HEK293 (cell line): ENCODE measurements around the gene TRIM28.
"Not testable (repeated sequence)": the region's sequence is repeated elsewhere in the genome, so short reads cannot be mapped to it uniquely, and the experiment has no call there.

Experiments used
- CTCF ChIA-PET: fragments of 350-600 bp; formaldehyde crosslinking; extraction: SDS; loops from one replicate; lab custom pipeline; 2021; ENCODE audit warnings: antibody characterized with exemption; lab: Yijun Ruan, JAX
- POLR2A ChIA-PET: fragments of 300-600 bp; formaldehyde crosslinking; extraction: SDS; loops from one replicate; lab custom pipeline; 2020; ENCODE audit warnings: antibody characterized with exemption, inconsistent platforms; lab: Yijun Ruan, JAX
- H3K27ac ChIP-seq: fragments of 200-500 bp; sonication (Bioruptor generic); 2 replicates; pipeline ENCODE4 v1.5.1; 2014; ENCODE audit warnings: low read depth, low read length, control low read depth, inconsistent platforms; ENCODE audit errors: extremely low read depth
- H3K36me3 ChIP-seq, 2 experiments: fragments of 200-500 bp in 1 of 2; sonication (Bioruptor generic) in 1 of 2; 1 replicate in 1 of 2; 2 replicates in 1 of 2; pipeline ENCODE4 v1.5.1; 2014 to 2017; ENCODE audit warnings: inconsistent platforms in 2 of 2, low read length in 2 of 2; ENCODE audit not compliant: control insufficient read depth in 2 of 2, insufficient read depth in 1 of 2
- H3K4me1 ChIP-seq: fragments of 200-500 bp; sonication (Bioruptor generic); 2 replicates; pipeline ENCODE4 v1.5.1; 2014; ENCODE audit warnings: mild to moderate bottlenecking, low read length, inconsistent platforms; ENCODE audit not compliant: control insufficient read depth, insufficient read depth
- H3K4me3 ChIP-seq: 2 replicates; pipeline ENCODE4 v1.5.1; 2011; ENCODE audit warnings: low read depth, mild to moderate bottlenecking, control low read depth, low read length, moderate library complexity
- H3K9me3 ChIP-seq: fragments of 200-500 bp; sonication (Bioruptor generic); 2 replicates; pipeline ENCODE4 v1.5.1; 2014; ENCODE audit warnings: low read depth, low read length, inconsistent platforms; ENCODE audit not compliant: control insufficient read depth, insufficient read depth
- EGR2 ChIP-seq: fragments of 450-650 bp; formaldehyde crosslinking; IDR thresholded peaks from 2 replicates; pipeline ENCODE4 v1.5.1; 2016; ENCODE audit warnings: low read depth, missing biosample characterization, missing genetic modification characterization
- GFI1B ChIP-seq: fragments of 450-650 bp; formaldehyde crosslinking; IDR thresholded peaks from 2 replicates; pipeline ENCODE4 v1.5.1; 2016; ENCODE audit warnings: missing biosample characterization, missing genetic modification characterization
- HOXA7 ChIP-seq: sonication (generic); formaldehyde crosslinking; IDR thresholded peaks from 2 replicates; pipeline ENCODE4 v1.8.1; 2022; ENCODE audit warnings: missing genetic modification reagents, borderline replicate concordance
- HOXC10 ChIP-seq: sonication (generic); formaldehyde crosslinking; IDR thresholded peaks from 2 replicates; pipeline ENCODE4 v1.8.1; 2023; ENCODE audit warnings: mild to moderate bottlenecking, missing genetic modification reagents
- IKZF3 ChIP-seq: fragments of 450-650 bp; IDR thresholded peaks from 2 replicates; pipeline ENCODE4 v1.5.0; 2018; ENCODE audit warnings: missing biosample characterization, mild to moderate bottlenecking, missing genetic modification characterization, moderate library complexity
- SP7 ChIP-seq: fragments of 450-650 bp; formaldehyde crosslinking; IDR thresholded peaks from 2 replicates; pipeline ENCODE4 v1.5.1; 2016; ENCODE audit warnings: missing biosample characterization, missing genetic modification characterization
- ZBTB17 ChIP-seq: fragments of 450-650 bp; formaldehyde crosslinking; IDR thresholded peaks from 2 replicates; pipeline ENCODE4 v1.5.1; 2016; ENCODE audit warnings: missing biosample characterization, missing genetic modification characterization
- ZBTB48 ChIP-seq: fragments of 450-650 bp; formaldehyde crosslinking; IDR thresholded peaks from 2 replicates; pipeline ENCODE4 v1.5.1; 2016; ENCODE audit warnings: missing biosample characterization, missing genetic modification characterization
- ZFP3 ChIP-seq: fragments of 450-650 bp; formaldehyde crosslinking; IDR thresholded peaks from 2 replicates; pipeline ENCODE4 v1.5.1; 2016; ENCODE audit warnings: low read depth, missing biosample characterization, missing genetic modification characterization
- ZFP37 ChIP-seq: fragments of 450-650 bp; formaldehyde crosslinking; IDR thresholded peaks from 2 replicates; pipeline ENCODE4 v1.5.1; 2016; ENCODE audit warnings: missing biosample characterization, missing genetic modification characterization
- ZFP69B ChIP-seq: fragments of 450-650 bp; formaldehyde crosslinking; IDR thresholded peaks from 2 replicates; pipeline ENCODE4 v1.5.1; 2016; ENCODE audit warnings: missing biosample characterization, missing genetic modification characterization
- ZNF155 ChIP-seq: fragments of 450-650 bp; formaldehyde crosslinking; IDR thresholded peaks from 2 replicates; pipeline ENCODE4 v1.5.1; 2016; ENCODE audit warnings: missing biosample characterization, missing genetic modification characterization
- ZNF16 ChIP-seq: fragments of 450-650 bp; formaldehyde crosslinking; IDR thresholded peaks from 2 replicates; pipeline ENCODE4 v1.5.1; 2016; ENCODE audit warnings: low read depth, missing biosample characterization, missing genetic modification characterization
- ZNF211 ChIP-seq: fragments of 450-650 bp; formaldehyde crosslinking; IDR thresholded peaks from 2 replicates; pipeline ENCODE4 v1.5.1; 2016; ENCODE audit warnings: low read depth, missing biosample characterization, missing genetic modification characterization
- ZNF24 ChIP-seq: fragments of 450-650 bp; formaldehyde crosslinking; IDR thresholded peaks from 2 replicates; pipeline ENCODE4 v1.5.1; 2016; ENCODE audit warnings: missing biosample characterization, missing genetic modification characterization
- ZNF248 ChIP-seq: fragments of 450-650 bp; formaldehyde crosslinking; IDR thresholded peaks from 2 replicates; pipeline ENCODE4 v1.5.1; 2017; ENCODE audit warnings: missing biosample characterization, missing genetic modification characterization
- ZNF335 ChIP-seq: fragments of 450-650 bp; formaldehyde crosslinking; conservative IDR thresholded peaks from 2 replicates; pipeline ENCODE4 v1.5.1; 2016; ENCODE audit warnings: missing biosample characterization, missing genetic modification characterization
- ZNF354C ChIP-seq: fragments of 450-650 bp; formaldehyde crosslinking; IDR thresholded peaks from 2 replicates; pipeline ENCODE4 v1.5.1; 2016; ENCODE audit warnings: missing biosample characterization, missing genetic modification characterization, low read depth, borderline replicate concordance
- ZNF366 ChIP-seq: fragments of 450-650 bp; formaldehyde crosslinking; conservative IDR thresholded peaks from 2 replicates; pipeline ENCODE4 v1.5.1; 2016; ENCODE audit warnings: missing biosample characterization, missing genetic modification characterization
- ZNF37A ChIP-seq: fragments of 450-650 bp; IDR thresholded peaks from 2 replicates; pipeline ENCODE4 v1.5.1; 2018; ENCODE audit warnings: missing biosample characterization, missing genetic modification characterization
- ZNF391 ChIP-seq: fragments of 450-650 bp; formaldehyde crosslinking; IDR thresholded peaks from 2 replicates; pipeline ENCODE4 v1.5.1; 2016; ENCODE audit warnings: low read depth, missing biosample characterization, missing genetic modification characterization, borderline replicate concordance
- ZNF514 ChIP-seq: fragments of 450-650 bp; formaldehyde crosslinking; IDR thresholded peaks from 2 replicates; pipeline ENCODE4 v1.5.1; 2016; ENCODE audit warnings: missing biosample characterization, missing genetic modification characterization
- ZNF521 ChIP-seq: fragments of 450-650 bp; formaldehyde crosslinking; IDR thresholded peaks from 2 replicates; pipeline ENCODE4 v1.5.1; 2017; ENCODE audit warnings: missing biosample characterization, mild to moderate bottlenecking, missing genetic modification characterization
- ZNF580 ChIP-seq: fragments of 450-650 bp; formaldehyde crosslinking; IDR thresholded peaks from 2 replicates; pipeline ENCODE4 v1.5.1; 2016; ENCODE audit warnings: missing biosample characterization, missing genetic modification characterization
- ZNF596 ChIP-seq: fragments of 450-650 bp; IDR thresholded peaks from 2 replicates; pipeline ENCODE4 v1.5.0; 2018; ENCODE audit warnings: missing biosample characterization, mild to moderate bottlenecking, missing genetic modification characterization, moderate library complexity
- ZNF624 ChIP-seq: fragments of 450-650 bp; formaldehyde crosslinking; IDR thresholded peaks from 2 replicates; pipeline ENCODE4 v1.5.1; 2017; ENCODE audit warnings: missing biosample characterization, missing genetic modification characterization
- ZNF670 ChIP-seq: fragments of 450-650 bp; formaldehyde crosslinking; IDR thresholded peaks from 2 replicates; pipeline ENCODE4 v1.5.1; 2016; ENCODE audit warnings: missing biosample characterization, missing genetic modification characterization, low read depth
- ZNF777 ChIP-seq: fragments of 450-650 bp; formaldehyde crosslinking; IDR thresholded peaks from 2 replicates; pipeline ENCODE4 v1.5.1; 2017; ENCODE audit warnings: missing biosample characterization, missing genetic modification characterization, borderline replicate concordance
- TF ChIP-seq, protein P1 (sequence below): IDR thresholded peaks from 2 replicates; pipeline ENCODE4 v1.6.1; 2011; ENCODE audit warnings: mild to moderate bottlenecking, low read depth, low read length, borderline replicate concordance
- TF ChIP-seq, protein P2 (sequence below): fragments of 450-650 bp; formaldehyde crosslinking; IDR thresholded peaks from 2 replicates; pipeline ENCODE4 v1.5.1; 2016; ENCODE audit warnings: missing biosample characterization, missing genetic modification characterization
- TF ChIP-seq, protein P3 (sequence below): fragments of 450-650 bp; formaldehyde crosslinking; IDR thresholded peaks from 2 replicates; pipeline ENCODE4 v1.5.1; 2016; ENCODE audit warnings: missing biosample characterization, missing genetic modification characterization

TRIM28 gene

GRCh38 chr19:58575183-58576041, 31.5 kb downstream of the TRIM28 start (continued):
- TF ChIP-seq ZNF248 (tag by site-specific recombination) (no peak), HOXA7 (no peak), ZNF624 (tag by site-specific recombination) (no peak), ZNF37A (tag by site-specific recombination) (no peak), GFI1B (no peak), ZNF211 (tag by site-specific recombination) (no peak), ZNF514 (tag by site-specific recombination) (no peak), ZNF596 (tag by site-specific recombination) (no peak), IKZF3 (tag by site-specific recombination) (0 out of 2 replicates have a peak, but pooled peaks have one; percentile 30), ZNF670 (tag by site-specific recombination) (no peak), ZNF16 (no peak), ZBTB17 (tag by site-specific recombination) (peak; percentile 85), HOXC10 (CRISPR knock-in tag) (peak; percentile 90; the same call in 1 of the 2 replicates), ZFP37 (tag by site-specific recombination) (0 out of 2 replicates have a peak, but pooled peaks have one; percentile 58), ZFP69B (tag by site-specific recombination) (peak; percentile 20), ZNF335 (tag by site-specific recombination) (peak; percentile 99), ZNF366 (tag by site-specific recombination) (0 out of 2 replicates have a peak, but pooled peaks have one; percentile 10), ZNF155 (tag by site-specific recombination) (no peak), ZBTB48 (tag by site-specific recombination) (peak; percentile 73), SP7 (tag by site-specific recombination) (peak; percentile 55; the same call in 1 of the 2 replicates), ZFP3 (tag by site-specific recombination) (no peak), ZNF580 (tag by site-specific recombination) (0 out of 2 replicates have a peak, but pooled peaks have one; percentile 62), ZNF24 (tag by site-specific recombination) (peak; percentile 14; the same call in 1 of the 2 replicates), ZNF391 (tag by site-specific recombination) (no peak; the same call in 1 of the 2 replicates), ZNF777 (tag by site-specific recombination) (no peak), ZNF354C (tag by site-specific recombination) (no peak), EGR2 (peak; percentile 73), ZNF521 (tag by site-specific recombination) (no peak)
- TF ChIP-seq, protein P1, sequence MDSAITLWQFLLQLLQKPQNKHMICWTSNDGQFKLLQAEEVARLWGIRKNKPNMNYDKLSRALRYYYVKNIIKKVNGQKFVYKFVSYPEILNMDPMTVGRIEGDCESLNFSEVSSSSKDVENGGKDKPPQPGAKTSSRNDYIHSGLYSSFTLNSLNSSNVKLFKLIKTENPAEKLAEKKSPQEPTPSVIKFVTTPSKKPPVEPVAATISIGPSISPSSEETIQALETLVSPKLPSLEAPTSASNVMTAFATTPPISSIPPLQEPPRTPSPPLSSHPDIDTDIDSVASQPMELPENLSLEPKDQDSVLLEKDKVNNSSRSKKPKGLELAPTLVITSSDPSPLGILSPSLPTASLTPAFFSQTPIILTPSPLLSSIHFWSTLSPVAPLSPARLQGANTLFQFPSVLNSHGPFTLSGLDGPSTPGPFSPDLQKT: no peak
- TF ChIP-seq, protein P2, sequence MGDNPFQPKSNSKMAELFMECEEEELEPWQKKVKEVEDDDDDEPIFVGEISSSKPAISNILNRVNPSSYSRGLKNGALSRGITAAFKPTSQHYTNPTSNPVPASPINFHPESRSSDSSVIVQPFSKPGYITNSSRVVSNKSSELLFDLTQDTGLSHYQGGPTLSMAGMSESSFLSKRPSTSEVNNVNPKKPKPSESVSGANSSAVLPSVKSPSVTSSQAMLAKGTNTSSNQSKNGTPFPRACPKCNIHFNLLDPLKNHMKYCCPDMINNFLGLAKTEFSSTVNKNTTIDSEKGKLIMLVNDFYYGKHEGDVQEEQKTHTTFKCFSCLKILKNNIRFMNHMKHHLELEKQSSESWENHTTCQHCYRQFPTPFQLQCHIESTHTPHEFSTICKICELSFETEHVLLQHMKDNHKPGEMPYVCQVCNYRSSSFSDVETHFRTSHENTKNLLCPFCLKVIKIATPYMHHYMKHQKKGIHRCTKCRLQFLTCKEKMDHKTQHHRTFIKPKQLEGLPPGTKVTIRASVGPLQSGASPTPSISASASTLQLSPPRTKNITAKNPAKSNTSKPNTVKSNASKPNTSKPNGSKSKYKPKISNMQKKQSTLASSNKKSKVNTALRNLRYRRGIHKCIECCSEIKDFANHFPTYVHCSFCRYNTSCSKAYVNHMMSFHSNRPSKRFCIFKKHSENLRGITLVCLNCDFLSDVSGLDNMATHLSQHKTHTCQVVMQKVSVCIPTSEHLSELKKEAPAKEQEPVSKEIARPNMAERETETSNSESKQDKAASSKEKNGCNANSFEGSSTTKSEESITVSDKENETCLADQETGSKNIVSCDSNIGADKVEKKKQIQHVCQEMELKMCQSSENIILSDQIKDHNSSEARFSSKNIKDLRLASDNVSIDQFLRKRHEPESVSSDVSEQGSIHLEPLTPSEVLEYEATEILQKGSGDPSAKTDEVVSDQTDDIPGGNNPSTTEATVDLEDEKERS (tag by site-specific recombination): no peak
- TF ChIP-seq, protein P3, sequence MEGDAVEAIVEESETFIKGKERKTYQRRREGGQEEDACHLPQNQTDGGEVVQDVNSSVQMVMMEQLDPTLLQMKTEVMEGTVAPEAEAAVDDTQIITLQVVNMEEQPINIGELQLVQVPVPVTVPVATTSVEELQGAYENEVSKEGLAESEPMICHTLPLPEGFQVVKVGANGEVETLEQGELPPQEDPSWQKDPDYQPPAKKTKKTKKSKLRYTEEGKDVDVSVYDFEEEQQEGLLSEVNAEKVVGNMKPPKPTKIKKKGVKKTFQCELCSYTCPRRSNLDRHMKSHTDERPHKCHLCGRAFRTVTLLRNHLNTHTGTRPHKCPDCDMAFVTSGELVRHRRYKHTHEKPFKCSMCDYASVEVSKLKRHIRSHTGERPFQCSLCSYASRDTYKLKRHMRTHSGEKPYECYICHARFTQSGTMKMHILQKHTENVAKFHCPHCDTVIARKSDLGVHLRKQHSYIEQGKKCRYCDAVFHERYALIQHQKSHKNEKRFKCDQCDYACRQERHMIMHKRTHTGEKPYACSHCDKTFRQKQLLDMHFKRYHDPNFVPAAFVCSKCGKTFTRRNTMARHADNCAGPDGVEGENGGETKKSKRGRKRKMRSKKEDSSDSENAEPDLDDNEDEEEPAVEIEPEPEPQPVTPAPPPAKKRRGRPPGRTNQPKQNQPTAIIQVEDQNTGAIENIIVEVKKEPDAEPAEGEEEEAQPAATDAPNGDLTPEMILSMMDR (tag by site-specific recombination): peak; percentile 67

DNA sequence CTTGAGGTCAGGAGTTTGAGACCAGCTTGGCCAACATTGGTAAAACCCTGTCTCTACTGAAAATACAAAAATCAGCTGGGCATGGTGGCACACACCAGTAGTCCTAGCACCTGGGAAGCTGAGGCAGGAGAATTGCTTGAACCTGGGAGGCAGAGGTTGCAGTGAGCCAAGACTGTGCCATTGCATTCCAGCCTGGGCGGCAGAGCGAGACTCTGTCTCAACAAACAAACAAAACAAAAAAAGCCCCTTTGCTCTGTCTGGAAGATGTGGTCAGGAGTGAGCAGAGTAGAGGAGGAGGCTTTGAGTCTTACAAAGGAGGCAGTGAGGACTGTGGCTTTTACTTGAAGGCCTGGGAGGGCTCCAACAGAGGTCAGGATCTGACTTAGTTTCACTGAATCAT, 33.7 kb downstream of the TRIM28 start:
- not testable (repeated sequence) for H3K27ac ChIP-seq, H3K4me3 ChIP-seq, H3K9me3 ChIP-seq, H3K4me1 ChIP-seq
- ChIA-PET CTCF (interaction anchor here (0.6 kb wide), 1 partner anchor 12 kb away, joined by 5 read pairs; no protein-coding TSS in a partner anchor), POLR2A (interaction anchor here (1.0 to 2.8 kb wide), 3 partner anchors 34 to 215 kb away, joined by 3 to 22 read pairs (median 3); partner anchors contain the start of genes TRIM28 and ZNF497)
- peaks cover 0 to 16% of the 10 kb centered on the region in 2 experiments; a peak in 2 of 3 replicates for H3K36me3 ChIP-seq
